Endodermal cell (in vitro differentiated cells): Measurements from ENCODE around the gene PWWP2B. TPM values are rescaled to one million over a fixed set of nuclear protein-coding genes. Genes with fewer than 3 reads are reported as not detected.

Experiments
- DNase-seq: peaks from one replicate; pipeline ENCODE4 v3.0.0-alpha.2; 2017
- H3K27ac ChIP-seq: 2 replicates; pipeline ENCODE4 v1.5.1; 2013; ENCODE audit warnings: mild to moderate bottlenecking, low read depth, low read length, moderate library complexity
- H3K27me3 ChIP-seq: 2 replicates; pipeline ENCODE4 v1.6.1; 2013; ENCODE audit warnings: mild to moderate bottlenecking, low read length, moderate library complexity; ENCODE audit not compliant: insufficient read depth, control insufficient read depth, poor library complexity, severe bottlenecking
- H3K36me3 ChIP-seq: 2 replicates; pipeline ENCODE4 v1.7.0; 2013; ENCODE audit warnings: mild to moderate bottlenecking, low read length, moderate library complexity; ENCODE audit not compliant: control insufficient read depth, insufficient read depth
- H3K4me1 ChIP-seq: one replicate; pipeline ENCODE4 v1.7.0; 2013; ENCODE audit warnings: low read length; ENCODE audit not compliant: control insufficient read depth, insufficient read depth
- H3K4me3 ChIP-seq: 2 replicates; pipeline ENCODE4 v1.5.1; 2013; ENCODE audit warnings: mild to moderate bottlenecking, low read length, moderate library complexity
- H3K9ac ChIP-seq: 2 replicates; pipeline ENCODE4 v1.6.1; 2013; ENCODE audit warnings: mild to moderate bottlenecking, low read length, moderate library complexity; ENCODE audit not compliant: poor library complexity, severe bottlenecking; ENCODE audit errors: extremely low read depth
- H3K9me3 ChIP-seq: 2 replicates; pipeline ENCODE4 v1.6.1; 2013; ENCODE audit warnings: mild to moderate bottlenecking, low read length, moderate library complexity; ENCODE audit not compliant: control insufficient read depth
- H3K27ac Mint-ChIP-seq: 2 replicates; pipeline ENCODE4 v1.8.0; 2020; ENCODE audit warnings: mixed read lengths
- H3K27me3 Mint-ChIP-seq: 2 replicates; pipeline ENCODE4 v1.8.0; 2021; ENCODE audit warnings: mild to moderate bottlenecking, mixed read lengths; ENCODE audit not compliant: insufficient read depth
- H3K36me3 Mint-ChIP-seq: 2 replicates; pipeline ENCODE4 v1.8.0; 2020; ENCODE audit warnings: low read depth, mixed read lengths
- H3K4me1 Mint-ChIP-seq: 2 replicates; pipeline ENCODE4 v1.8.0; 2020; ENCODE audit warnings: mixed read lengths
- H3K4me3 Mint-ChIP-seq: 2 replicates; pipeline ENCODE4 v1.8.0; 2020; ENCODE audit warnings: mild to moderate bottlenecking, moderate library complexity, mixed read lengths
- H3K9me3 Mint-ChIP-seq: 2 replicates; pipeline ENCODE4 v1.8.0; 2020; ENCODE audit warnings: mild to moderate bottlenecking, mixed read lengths
- WGBS, 2 experiments: methylation state at CpG; one replicate each; pipeline versions ENCODE4 v1.1.5 to v1.1.7; 2013; ENCODE audit warnings: missing lambda C conversion rate in 2 of 2, mixed read lengths in 1 of 2; ENCODE audit not compliant: insufficient coverage in 1 of 2, insufficient read length in 1 of 2; 5-methylcytosine and 5-hydroxymethylcytosine counted together
- total RNA-seq, 2 donors: library from RNA; stranded (reverse); fragmentation: NEBNext Ultra II Directional in 1 of 2; extraction: Animal tissue kit (Norgen Biotek cat#: 25700) in 1 of 2; gene quantifications; 2 replicates in 1 of 2; 3 replicates in 1 of 2; pipeline ENCODE4 v1.2.1, GENCODE V29; 2021
- TF ChIP-seq, protein P1 (sequence below): fragments of 200-600 bp; sonication (generic); conservative IDR thresholded peaks from 2 replicates; pipeline ENCODE4 v1.5.0; 2021; ENCODE audit warnings: antibody characterized with exemption, mild to moderate bottlenecking

Gene PWWP2B
- total RNA-seq, 2 donors from 2014 or later: 11.4 to 13.9 TPM

DNA sequence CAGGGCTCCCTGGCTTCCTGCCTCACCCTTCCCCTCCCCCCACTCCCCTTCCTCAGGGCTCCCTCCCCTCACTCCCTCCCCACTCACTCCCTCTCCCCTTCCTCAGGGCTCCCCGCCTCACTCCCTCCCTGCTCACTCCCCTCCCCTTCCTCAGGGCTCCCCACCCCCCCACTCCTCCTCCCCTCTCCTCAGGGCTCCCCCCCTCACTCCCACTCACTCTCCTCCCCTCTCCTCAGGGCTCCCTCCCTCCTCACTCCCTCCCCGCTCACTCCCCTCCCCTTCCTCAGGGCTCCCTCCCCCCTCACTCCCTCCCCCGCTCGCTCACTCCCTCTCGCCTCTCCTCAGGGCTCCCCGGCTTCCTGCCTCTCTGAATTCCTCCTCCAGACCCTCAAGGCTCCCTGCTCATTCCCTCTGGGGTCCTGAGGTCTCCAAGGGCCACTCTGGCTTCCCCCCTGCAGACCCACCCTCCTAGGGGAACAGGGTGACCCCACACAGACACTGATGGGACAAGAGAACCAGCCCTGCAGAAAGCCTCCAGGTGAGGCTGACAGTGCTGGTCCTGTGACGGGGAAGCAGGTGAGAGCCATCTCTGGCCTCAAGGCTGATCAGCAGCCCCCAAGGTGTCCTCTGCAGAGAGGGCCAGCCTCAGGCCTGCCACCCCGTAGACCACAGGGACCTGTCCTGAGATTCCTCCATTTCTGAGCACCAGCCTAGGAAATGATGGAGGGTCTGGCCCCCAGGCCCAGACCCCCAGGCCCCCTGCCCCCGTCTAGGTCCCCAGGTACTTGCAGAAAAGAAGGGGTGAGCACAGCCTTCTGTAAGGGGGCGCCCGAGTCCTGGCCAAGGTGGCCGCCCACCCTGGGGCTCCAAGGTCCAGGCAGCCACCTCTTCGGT, 47.2 kb downstream of the PWWP2B start:
- peak overlapping the region; percentile 51 for H3K27ac ChIP-seq
- H3K9ac ChIP-seq: no peak overlapping the region
- H3K27me3 ChIP-seq: no peaks in the 10 kb centered on the region
- no peaks in the 10 kb centered on the region for H3K9me3 ChIP-seq
- H3K36me3 ChIP-seq: no peaks in the 10 kb centered on the region
- WGBS, 2 experiments: 77 to 85% methylated on average over 8 to 12 of the region's 13 CpGs
- H3K36me3 Mint-ChIP-seq: no peaks in the 10 kb centered on the region
- peaks cover 12% of the 10 kb centered on the region for H3K4me1 Mint-ChIP-seq
- H3K4me3 ChIP-seq: no peak overlapping the region
- peak; percentile 69 for DNase-seq
- H3K4me1 ChIP-seq: peaks cover 4% of the 10 kb centered on the region
- TF ChIP-seq, protein P1, sequence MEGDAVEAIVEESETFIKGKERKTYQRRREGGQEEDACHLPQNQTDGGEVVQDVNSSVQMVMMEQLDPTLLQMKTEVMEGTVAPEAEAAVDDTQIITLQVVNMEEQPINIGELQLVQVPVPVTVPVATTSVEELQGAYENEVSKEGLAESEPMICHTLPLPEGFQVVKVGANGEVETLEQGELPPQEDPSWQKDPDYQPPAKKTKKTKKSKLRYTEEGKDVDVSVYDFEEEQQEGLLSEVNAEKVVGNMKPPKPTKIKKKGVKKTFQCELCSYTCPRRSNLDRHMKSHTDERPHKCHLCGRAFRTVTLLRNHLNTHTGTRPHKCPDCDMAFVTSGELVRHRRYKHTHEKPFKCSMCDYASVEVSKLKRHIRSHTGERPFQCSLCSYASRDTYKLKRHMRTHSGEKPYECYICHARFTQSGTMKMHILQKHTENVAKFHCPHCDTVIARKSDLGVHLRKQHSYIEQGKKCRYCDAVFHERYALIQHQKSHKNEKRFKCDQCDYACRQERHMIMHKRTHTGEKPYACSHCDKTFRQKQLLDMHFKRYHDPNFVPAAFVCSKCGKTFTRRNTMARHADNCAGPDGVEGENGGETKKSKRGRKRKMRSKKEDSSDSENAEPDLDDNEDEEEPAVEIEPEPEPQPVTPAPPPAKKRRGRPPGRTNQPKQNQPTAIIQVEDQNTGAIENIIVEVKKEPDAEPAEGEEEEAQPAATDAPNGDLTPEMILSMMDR: no peak
- no peak overlapping the region for H3K27ac Mint-ChIP-seq
- no peak overlapping the region for H3K4me3 Mint-ChIP-seq
- no peaks in the 10 kb centered on the region for H3K9me3 Mint-ChIP-seq
- no peaks in the 10 kb centered on the region for H3K27me3 Mint-ChIP-seq

DNA sequence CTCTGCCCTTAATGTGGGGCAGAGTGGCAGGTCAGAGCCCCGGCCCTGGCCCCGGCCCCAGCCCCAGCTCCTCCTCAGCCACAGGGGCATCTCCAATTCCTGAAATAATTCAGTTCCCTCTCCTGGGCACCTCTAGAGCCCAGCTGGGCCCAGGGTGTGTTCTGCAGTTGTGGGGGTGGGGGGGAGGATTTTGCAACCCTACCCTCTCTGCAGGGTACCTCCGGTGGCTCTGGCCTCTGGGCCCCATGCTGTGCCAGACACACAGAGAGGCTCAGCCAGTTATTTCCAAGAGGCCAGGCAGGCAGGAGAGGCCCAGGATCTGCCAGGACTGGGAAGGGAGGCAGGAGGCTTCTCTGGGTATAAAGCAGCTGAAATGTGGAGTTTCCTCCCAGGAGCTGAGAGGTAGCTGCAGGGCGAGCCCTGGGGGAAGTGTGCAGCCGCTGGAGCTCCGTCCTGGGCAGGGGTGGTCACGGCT, 47.9 kb downstream of the PWWP2B start:
- Histone ChIP-seq H3K36me3 (no peaks in the 10 kb centered on the region), H3K9ac (no peak overlapping the region), H3K4me1 (peaks cover 4% of the 10 kb centered on the region), H3K4me3 (no peak overlapping the region), H3K27ac (peak overlapping the region; percentile 51), H3K27me3 (no peaks in the 10 kb centered on the region), H3K9me3 (no peaks in the 10 kb centered on the region)
- no peaks in the 10 kb centered on the region for H3K9me3 Mint-ChIP-seq
- no peaks in the 10 kb centered on the region for H3K36me3 Mint-ChIP-seq
- peaks cover 12% of the 10 kb centered on the region for H3K4me1 Mint-ChIP-seq
- H3K27me3 Mint-ChIP-seq: no peaks in the 10 kb centered on the region
- peak overlapping the region; percentile 58 for H3K27ac Mint-ChIP-seq
- H3K4me3 Mint-ChIP-seq: no peak overlapping the region
- peak; percentile 81 for DNase-seq
- WGBS, 2 experiments: 51 to 53% methylated on average over 6 to 7 of the region's 7 CpGs
- TF ChIP-seq, protein P1: no peak

DNA sequence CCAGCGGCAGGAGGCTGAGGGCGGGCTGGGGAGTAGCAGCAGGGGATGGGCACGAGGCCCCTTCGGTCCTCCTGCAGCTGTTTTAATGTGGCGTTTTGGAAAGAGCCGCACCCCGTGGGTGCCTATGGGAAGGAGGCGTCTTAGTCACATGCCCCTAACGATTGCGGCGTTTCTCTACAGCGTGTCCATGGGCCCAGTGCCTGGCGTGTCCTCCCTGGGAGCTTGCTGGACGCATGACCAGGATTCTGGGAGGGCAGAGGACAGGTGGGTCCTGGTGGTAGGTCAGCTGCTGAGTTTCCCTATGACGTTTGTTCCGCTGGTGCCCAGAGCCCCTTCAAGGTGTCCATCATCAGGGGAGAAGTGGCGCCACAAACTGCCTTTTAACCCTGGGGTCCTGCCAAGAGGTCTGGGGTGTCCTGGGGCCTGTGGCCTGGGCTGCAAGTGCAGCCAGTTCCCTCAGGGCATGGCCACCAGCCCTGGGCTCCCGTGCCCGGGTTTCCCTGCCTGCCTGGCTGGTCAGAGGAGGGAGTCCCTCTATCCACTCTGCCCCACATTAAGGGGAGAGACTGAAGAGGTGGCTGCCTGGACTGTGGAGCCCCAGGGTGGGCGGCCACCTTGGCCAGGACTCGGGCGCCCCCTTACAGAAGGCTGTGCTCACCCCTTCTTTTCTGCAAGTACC, 48.7 kb downstream of the PWWP2B start:
- Mint-ChIP-seq H3K9me3 (no peaks in the 10 kb centered on the region), H3K36me3 (no peaks in the 10 kb centered on the region), H3K27me3 (no peaks in the 10 kb centered on the region), H3K4me3 (no peak overlapping the region), H3K27ac (peak overlapping the region; percentile 58), H3K4me1 (peaks cover 12% of the 10 kb centered on the region)
- H3K27ac ChIP-seq: no peak overlapping the region
- H3K9ac ChIP-seq: no peak overlapping the region
- H3K36me3 ChIP-seq: no peaks in the 10 kb centered on the region
- 87 to 95% methylated on average over 16 to 22 of the region's 22 CpGs for WGBS, 2 experiments
- no peaks in the 10 kb centered on the region for H3K9me3 ChIP-seq
- no peak for DNase-seq
- no peak overlapping the region for H3K4me3 ChIP-seq
- TF ChIP-seq, protein P1: no peak
- no peaks in the 10 kb centered on the region for H3K27me3 ChIP-seq
- H3K4me1 ChIP-seq: peaks cover 4% of the 10 kb centered on the region
